SH-SY5Y (cell line): Measurements from ENCODE around the gene APLF.

ENCODE experiments used
- GATA2 ChIP-seq: IDR thresholded peaks from 2 replicates; pipeline ENCODE4 v1.6.1; 2011; ENCODE audit warnings: mild to moderate bottlenecking, low read depth, low read length
- GATA3 ChIP-seq: IDR thresholded peaks from 2 replicates; pipeline ENCODE4 v1.6.1; 2011; ENCODE audit warnings: low read depth, mild to moderate bottlenecking, low read length, moderate library complexity

GRCh38 chr2:68521037-68521436, 53.7 kb downstream of the APLF start:
- no peak for TF ChIP-seq GATA2
- TF ChIP-seq GATA3, result no peak
